Ascending aorta (tissue), 2 donors: Measurements from ENCODE around the gene GREM1. TPM values are rescaled to one million over a fixed set of nuclear protein-coding genes. Genes with fewer than 3 reads are reported as not detected.

ENCODE experiments used
- DNase-seq, 2 donors: peaks; one replicate each; pipeline ENCODE4 v3.0.0-alpha.2; 2019; ENCODE audit warnings: low spot score in 2 of 2
- H3K27ac ChIP-seq, 2 donors: fragments of 200-600 bp; sonication (generic); one replicate each; pipeline ENCODE4 v1.5.1; 2016 to 2017; ENCODE audit warnings: mild to moderate bottlenecking in 1 of 2
- H3K27me3 ChIP-seq: fragments of 200-600 bp; sonication (generic); one replicate; pipeline ENCODE4 v1.5.1; 2017
- H3K36me3 ChIP-seq, 2 donors: fragments of 200-600 bp; sonication (generic); one replicate each; pipeline ENCODE4 v1.5.1; 2016
- H3K4me1 ChIP-seq, 2 donors: fragments of 200-600 bp; sonication (generic); one replicate each; pipeline ENCODE4 v1.5.1; 2016 to 2017; ENCODE audit warnings: mild to moderate bottlenecking in 1 of 2
- H3K4me3 ChIP-seq, 2 donors: fragments of 200-600 bp; sonication (generic); one replicate each; pipeline ENCODE4 v1.5.1; 2016 to 2017; ENCODE audit warnings: mild to moderate bottlenecking in 1 of 2
- H3K9me3 ChIP-seq, 2 donors: fragments of 200-600 bp; sonication (generic); one replicate each; pipeline ENCODE4 v1.5.1; 2016
- CTCF ChIP-seq, 3 experiments: fragments of 200-600 bp in 2 of 3; fragments of 450-650 bp in 1 of 3; sonication (generic) in 2 of 3; IDR thresholded peaks; one replicate each; pipeline ENCODE4 v1.5.1; 2016 to 2019; ENCODE audit warnings: antibody characterized with exemption in 3 of 3, mild to moderate bottlenecking in 1 of 3, moderate library complexity in 1 of 3
- intact Hi-C: fragments of 100-400 bp; cut with DNase I; formaldehyde crosslinking; loops from one replicate; pipeline ENCODE4 v1.15.1; 2023
- total RNA-seq: library from RNA; depleted of rRNA; stranded (reverse); fragments of >200 nt; gene quantifications from one replicate; pipeline ENCODE4 v1.1.0, GENCODE V29; 2016

Gene GREM1
- total RNA-seq, result not detected

- no peak within 1 kb of the TSS for H3K27ac ChIP-seq
- no peak for DNase-seq
- intact Hi-C loops, result no loop called here
- TF ChIP-seq CTCF (IDR thresholded peaks at IDR 0.05), result no peak
- no peaks in the 10 kb centered on the region for H3K36me3 ChIP-seq
- H3K4me3 ChIP-seq, result peak within 1 kb of the TSS; percentile 50
- peaks cover 16% of the 10 kb centered on the region for H3K27me3 ChIP-seq
- H3K9me3 ChIP-seq, result no peaks in the 10 kb centered on the region
- H3K4me1 ChIP-seq, result peaks cover 0 to 3% of the 10 kb centered on the region in 2 donors
Observed at GRCh38 chr15:32717426-32718226, at the start of gene GREM1. Gene GREM1, plus strand, starts transcription at chr15:32718004. Its CDS starts 12,687 bp downstream, at chr15:32730691.

GRCh38 chr15:32668942-32669341 is 48.9 kb upstream of the GREM1 start:
- peaks cover 0 to 3% of the 10 kb centered on the region in 2 donors for H3K4me1 ChIP-seq
- no peaks in the 10 kb centered on the region for H3K27me3 ChIP-seq
- H3K4me3 ChIP-seq, result no peak overlapping the region
- no peak for DNase-seq
- H3K9me3 ChIP-seq, result no peaks in the 10 kb centered on the region
- no peaks in the 10 kb centered on the region for H3K36me3 ChIP-seq
- intact Hi-C loops, result no loop called here
- no peak overlapping the region for H3K27ac ChIP-seq
- no peak for TF ChIP-seq CTCF (IDR thresholded peaks at IDR 0.05)

GRCh38 chr15:32669896-32670611 is 47.8 kb upstream of the GREM1 start:
- no peaks in the 10 kb centered on the region for H3K36me3 ChIP-seq
- no peaks in the 10 kb centered on the region for H3K27me3 ChIP-seq
- TF ChIP-seq CTCF (IDR thresholded peaks at IDR 0.05), result no peak
- no peak for DNase-seq
- H3K4me3 ChIP-seq, result no peak overlapping the region
- H3K4me1 ChIP-seq, result peaks cover 0 to 3% of the 10 kb centered on the region in 2 donors
- intact Hi-C loops, result no loop called here
- H3K9me3 ChIP-seq, result no peaks in the 10 kb centered on the region
- no peak overlapping the region for H3K27ac ChIP-seq

- H3K27me3 ChIP-seq, result no peaks in the 10 kb centered on the region
- no peak overlapping the region for H3K27ac ChIP-seq
- H3K36me3 ChIP-seq, result no peaks in the 10 kb centered on the region
- H3K4me3 ChIP-seq, result no peak overlapping the region
- DNase-seq, result no peak
- H3K4me1 ChIP-seq, result peaks cover 0 to 3% of the 10 kb centered on the region in 2 donors
- TF ChIP-seq CTCF (IDR thresholded peaks at IDR 0.05), result no peak
- no peaks in the 10 kb centered on the region for H3K9me3 ChIP-seq
- intact Hi-C loops, result no loop called here
Observed at GRCh38 chr15:32670623-32671022, 47.2 kb upstream of the GREM1 start.

- H3K4me1 ChIP-seq, result peaks cover 0 to 3% of the 10 kb centered on the region in 2 donors
- H3K27me3 ChIP-seq, result no peaks in the 10 kb centered on the region
- intact Hi-C loops, result no loop called here
- H3K9me3 ChIP-seq, result no peaks in the 10 kb centered on the region
- no peak overlapping the region for H3K27ac ChIP-seq
- H3K36me3 ChIP-seq, result no peaks in the 10 kb centered on the region
- H3K4me3 ChIP-seq, result no peak overlapping the region
- DNase-seq, result no peak
- TF ChIP-seq CTCF (IDR thresholded peaks at IDR 0.05), result no peak
Observed at GRCh38 chr15:32671339-32672325, 46.2 kb upstream of the GREM1 start.
